GM21529 (cell line): ENCODE measurements around the gene FGF13.

ENCODE experiments used
- ATAC-seq: cut with Tn5 transposase; IDR thresholded peaks from one replicate; pipeline ENCODE4 v1.9.1; 2021; ENCODE audit not compliant: unreplicated experiment

Gene FGF13

DNA sequence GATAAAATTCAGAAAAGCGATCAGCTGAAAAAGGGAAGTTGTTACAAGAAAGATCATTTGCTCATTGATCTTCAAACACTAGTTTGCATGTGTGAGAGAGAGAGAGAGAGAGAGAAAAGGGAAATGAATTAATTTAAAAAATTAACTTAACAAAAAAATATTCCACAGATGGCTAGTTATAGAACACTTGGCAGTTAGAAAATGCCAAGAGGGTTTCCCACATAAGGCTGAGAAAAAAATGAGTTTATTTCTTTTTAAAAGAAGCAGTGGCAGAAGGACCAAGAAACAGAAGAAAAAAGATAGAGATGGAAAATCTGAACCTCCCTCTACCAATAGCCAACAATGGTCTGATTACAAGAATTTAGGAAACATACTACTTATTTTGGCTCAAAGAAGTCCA, 47.1 kb downstream of the FGF13 start:
- no peak for ATAC-seq

- ATAC-seq = no peak
Observed at GRCh38 chrX:138664016-138664415, 47.5 kb downstream of the FGF13 start.

GRCh38 chrX:138651494-138651893, 60.0 kb downstream of the FGF13 start:
- ATAC-seq = no peak

DNA sequence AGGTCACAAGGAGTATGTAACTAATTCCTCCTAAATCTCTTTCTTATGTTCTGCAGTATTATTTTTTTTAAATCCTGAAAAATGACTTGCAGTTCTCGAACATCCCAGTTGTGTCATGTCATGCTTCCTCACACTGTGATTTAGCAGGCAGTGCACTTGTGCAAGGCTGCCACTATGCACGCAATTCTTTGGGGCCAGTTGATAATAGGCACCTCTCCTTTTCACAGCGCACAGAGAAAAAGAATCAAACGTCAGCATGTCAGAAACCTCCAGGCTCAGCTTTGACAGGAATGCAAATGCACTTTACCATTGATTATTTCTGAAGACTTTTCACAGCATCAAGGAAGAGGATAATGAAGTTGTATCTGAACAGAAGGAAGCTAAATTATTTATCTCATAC, 62.9 kb downstream of the FGF13 start:
- no peak for ATAC-seq

DNA sequence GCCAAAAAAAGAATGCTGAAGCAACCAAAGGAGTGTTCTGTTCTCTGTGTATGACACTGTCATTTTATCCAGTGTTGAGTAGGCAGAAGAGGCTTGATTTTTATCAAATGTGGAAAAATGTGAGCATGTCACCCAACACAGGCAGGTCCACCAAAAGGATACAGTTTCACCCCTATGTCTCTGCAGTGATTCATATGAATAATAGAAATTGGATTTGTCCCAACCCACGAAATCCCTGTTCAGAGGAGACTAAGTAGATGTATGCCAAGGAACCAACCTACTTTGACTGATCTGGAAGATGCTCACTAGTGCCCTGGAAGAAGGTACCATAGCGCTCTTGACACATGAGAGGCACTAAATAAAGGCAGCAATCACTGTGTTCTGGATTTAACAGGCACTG, 72.5 kb downstream of the FGF13 start:
- no peak for ATAC-seq
